IMR-90 (cell line): ENCODE results near the gene TOP2B.

ENCODE experiments used
- BHLHE40 ChIP-seq: fragments of 150-350 bp; IDR thresholded peaks from 2 replicates; pipeline ENCODE4 v1.6.1; 2016; ENCODE audit warnings: mild to moderate bottlenecking, low read depth, low read length
- CEBPB ChIP-seq: IDR thresholded peaks from 2 replicates; pipeline ENCODE4 v1.6.1; 2012; ENCODE audit warnings: low read depth, low read length, improper control_type of control experiment
- FOS ChIP-seq: fragments of 150-350 bp; IDR thresholded peaks from 2 replicates; pipeline ENCODE4 v1.6.1; 2016; ENCODE audit warnings: low read depth, low read length
- MAFK ChIP-seq: IDR thresholded peaks from 2 replicates; pipeline ENCODE4 v1.6.1; 2012; ENCODE audit warnings: low read depth, low read length, improper control_type of control experiment
- MAZ ChIP-seq: IDR thresholded peaks from 2 replicates; pipeline ENCODE4 v1.6.1; 2012; ENCODE audit warnings: low read depth, mild to moderate bottlenecking, low read length, improper control_type of control experiment, moderate library complexity, borderline replicate concordance
- MXI1 ChIP-seq: IDR thresholded peaks from 2 replicates; pipeline ENCODE4 v1.6.1; 2012; ENCODE audit warnings: low read depth, mild to moderate bottlenecking, low read length, moderate library complexity, borderline replicate concordance
- NFE2L2 ChIP-seq: fragments of 150-350 bp; IDR thresholded peaks from 2 replicates; pipeline ENCODE4 v1.6.1; 2016; ENCODE audit warnings: low read depth, mild to moderate bottlenecking, low read length
- POLR2A ChIP-seq: IDR thresholded peaks from 2 replicates; pipeline ENCODE4 v1.6.1; 2012; ENCODE audit warnings: mild to moderate bottlenecking, low read depth, low read length
- RAD21 ChIP-seq: IDR thresholded peaks from 2 replicates; pipeline ENCODE4 v1.6.1; 2012; ENCODE audit warnings: low read length, improper control_type of control experiment
- RFX5 ChIP-seq: IDR thresholded peaks from 2 replicates; pipeline ENCODE4 v1.8.0; 2012; ENCODE audit warnings: low read depth, mild to moderate bottlenecking, low read length, moderate library complexity
- SMC3 ChIP-seq: fragments of 150-350 bp; IDR thresholded peaks from 2 replicates; pipeline ENCODE4 v1.6.1; 2016; ENCODE audit warnings: low read depth, mild to moderate bottlenecking, antibody characterized with exemption, low read length, moderate library complexity
- USF2 ChIP-seq: fragments of 150-350 bp; IDR thresholded peaks from 2 replicates; pipeline ENCODE4 v1.6.1; 2017; ENCODE audit warnings: mild to moderate bottlenecking, antibody characterized with exemption, low read length, low read depth
- TF ChIP-seq, protein P1 (sequence below): conservative IDR thresholded peaks from 2 replicates; pipeline ENCODE4 v1.5.1; 2012; ENCODE audit warnings: mild to moderate bottlenecking, low read depth, low read length, improper control_type of control experiment

GRCh38 chr3:25584011-25584789 is 80.5 kb downstream of the TOP2B start:
- TF ChIP-seq, protein P1, sequence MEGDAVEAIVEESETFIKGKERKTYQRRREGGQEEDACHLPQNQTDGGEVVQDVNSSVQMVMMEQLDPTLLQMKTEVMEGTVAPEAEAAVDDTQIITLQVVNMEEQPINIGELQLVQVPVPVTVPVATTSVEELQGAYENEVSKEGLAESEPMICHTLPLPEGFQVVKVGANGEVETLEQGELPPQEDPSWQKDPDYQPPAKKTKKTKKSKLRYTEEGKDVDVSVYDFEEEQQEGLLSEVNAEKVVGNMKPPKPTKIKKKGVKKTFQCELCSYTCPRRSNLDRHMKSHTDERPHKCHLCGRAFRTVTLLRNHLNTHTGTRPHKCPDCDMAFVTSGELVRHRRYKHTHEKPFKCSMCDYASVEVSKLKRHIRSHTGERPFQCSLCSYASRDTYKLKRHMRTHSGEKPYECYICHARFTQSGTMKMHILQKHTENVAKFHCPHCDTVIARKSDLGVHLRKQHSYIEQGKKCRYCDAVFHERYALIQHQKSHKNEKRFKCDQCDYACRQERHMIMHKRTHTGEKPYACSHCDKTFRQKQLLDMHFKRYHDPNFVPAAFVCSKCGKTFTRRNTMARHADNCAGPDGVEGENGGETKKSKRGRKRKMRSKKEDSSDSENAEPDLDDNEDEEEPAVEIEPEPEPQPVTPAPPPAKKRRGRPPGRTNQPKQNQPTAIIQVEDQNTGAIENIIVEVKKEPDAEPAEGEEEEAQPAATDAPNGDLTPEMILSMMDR: no peak
- TF ChIP-seq NFE2L2 (no peak), USF2 (no peak), BHLHE40 (no peak), POLR2A (no peak), CEBPB (no peak), RAD21 (no peak), MAFK (no peak), FOS (no peak), MAZ (no peak), RFX5 (no peak), MXI1 (no peak), SMC3 (no peak)
